Breast epithelium (tissue), 3 donors: ENCODE results near the gene CNGA4.

ENCODE experiments used
- CTCF ChIP-seq, 3 donors: fragments of 450-650 bp; IDR thresholded peaks; one replicate each; pipeline ENCODE4 v1.5.1; 2016 to 2017; ENCODE audit warnings: antibody characterized with exemption in 3 of 3, mild to moderate bottlenecking in 3 of 3, moderate library complexity in 3 of 3
- POLR2A ChIP-seq: fragments of 450-650 bp; IDR thresholded peaks from one replicate; pipeline ENCODE4 v1.6.1; 2016; ENCODE audit warnings: antibody characterized with exemption, mild to moderate bottlenecking, moderate library complexity
- POLR2AphosphoS5 ChIP-seq, 3 donors: sonication (generic); formaldehyde crosslinking; IDR thresholded peaks; one replicate each; pipeline ENCODE4 v1.6.1; 2017; ENCODE audit warnings: antibody characterized with exemption in 3 of 3

GRCh38 chr11:6284250-6284649 lies 45.4 kb downstream of the CNGA4 start:
- TF ChIP-seq CTCF (IDR thresholded peaks at IDR 0.05) = no peak
- no peak for TF ChIP-seq POLR2AphosphoS5 (IDR thresholded peaks at IDR 0.05)
- TF ChIP-seq POLR2A = no peak
